ENCODE data around the gene RUNX1. TPM values are rescaled to one million over a fixed set of nuclear protein-coding genes. Genes with fewer than 3 reads are reported as not detected.
A peak's percentile ranks its signal among the peaks of the same experiment; 100 is the strongest.

The RUNX1 gene
- total and polyA plus RNA-seq, 2 donors (not counting 1 experiment from before 2014, with no cell fraction given) = 26.3 to 73.0 TPM

DNA sequence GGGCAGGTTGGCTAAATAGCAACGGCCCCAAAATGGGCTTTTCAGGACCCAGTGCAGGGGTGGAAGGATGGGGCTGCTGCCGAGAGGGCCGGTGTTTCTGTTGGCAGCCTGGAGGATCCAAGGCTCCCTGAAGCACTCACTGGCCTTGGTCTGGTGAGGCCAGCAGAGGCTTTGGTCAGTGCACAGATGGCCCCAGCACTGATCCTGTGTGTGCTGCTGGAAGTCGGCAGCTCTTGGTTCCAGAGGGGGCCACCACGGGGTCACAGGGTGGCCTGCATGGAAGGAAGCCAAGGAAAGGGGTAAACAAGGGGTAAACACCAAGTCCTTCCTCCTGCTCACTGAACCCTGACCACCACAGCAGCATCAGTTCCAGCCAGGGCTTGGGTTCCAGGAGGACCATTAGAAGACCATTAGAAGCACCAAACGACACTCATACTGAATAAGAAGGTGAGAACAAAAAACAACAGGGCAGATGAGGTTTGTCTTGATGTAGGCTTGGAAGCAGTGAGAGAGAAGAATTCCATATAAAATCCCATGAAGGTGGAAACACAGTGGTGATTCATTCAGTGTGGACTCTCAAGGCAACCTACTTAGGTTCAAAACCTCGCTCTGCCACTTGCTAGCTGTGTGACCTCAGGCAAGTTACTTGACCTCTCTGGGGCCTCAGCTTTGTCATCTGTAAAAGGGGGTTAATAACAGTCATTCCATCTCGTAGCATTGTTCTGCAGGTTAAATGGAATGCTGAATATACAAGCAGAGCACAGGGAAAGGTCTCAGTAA, 184.5 kb downstream of the RUNX1 start:
- POLR2A ChIA-PET = interaction anchor here (0.6 to 2.9 kb wide), 4 partner anchors 19 to 1069 kb away, joined by 3 to 18 read pairs (median 12); no protein-coding TSS in a partner anchor
- CTCF ChIA-PET = interaction anchor here (1.2 to 3.9 kb wide), 7 partner anchors 8 to 536 kb away, joined by 3 to 17 read pairs (median 8); no protein-coding TSS in a partner anchor
- no peaks in the 10 kb centered on the region for H3K27me3 Mint-ChIP-seq
- H3K4me2 ChIP-seq (replicated peaks; ENCODE audit: low read depth, low read length, poor library complexity, severe bottlenecking) = no peak overlapping the region
- peaks cover 24 to 27% of the 10 kb centered on the region in 2 donors for H3K4me1 ChIP-seq (ENCODE audit: control insufficient read depth in 2 of 2, insufficient read depth in 2 of 2, low read length in 2 of 2)
- no peak overlapping the region for H3K27ac ChIP-seq (ENCODE audit: low read length in 2 of 2)
- H2AFZ ChIP-seq (ENCODE audit: insufficient read depth, low read depth, low read length, poor library complexity, severe bottlenecking) = no peak overlapping the region
- H3K9me3 Mint-ChIP-seq (ENCODE audit: insufficient read depth) = no peaks in the 10 kb centered on the region
- H3K36me3 ChIP-seq (replicated peaks in 1 of 2; ENCODE audit: control extremely low read depth in 1 of 2, control insufficient read depth in 1 of 2, extremely low read depth in 1 of 2, insufficient read depth in 2 of 2, low read length in 1 of 2) = peaks cover 0 to 37% of the 10 kb centered on the region in 2 experiments
- WGBS (ENCODE audit: insufficient coverage) = 97% methylated on average over 6 of the region's 8 CpGs
- DNase-seq (no peak), ATAC-seq (ENCODE audit: low read depth) (no peak)
- H3K79me2 ChIP-seq (ENCODE audit: control insufficient read depth, insufficient read depth, low read length) = peaks cover 27% of the 10 kb centered on the region
- peaks cover 58% of the 10 kb centered on the region for H4K20me1 ChIP-seq (ENCODE audit: control insufficient read depth, insufficient read depth, low read length, poor library complexity, severe bottlenecking)
- peaks cover 35% of the 10 kb centered on the region for H3K4me1 Mint-ChIP-seq
- no peaks in the 10 kb centered on the region for H3K27me3 ChIP-seq (replicated peaks in 1 of 4; ENCODE audit: control extremely low read depth in 1 of 4, control insufficient read depth in 3 of 4, insufficient read depth in 4 of 4, low read length in 3 of 4)
- no peak overlapping the region for H3K4me3 ChIP-seq (ENCODE audit: control extremely low read depth in 1 of 5, extremely low read depth in 1 of 5, insufficient read depth in 1 of 5, low read depth in 2 of 5, low read length in 4 of 5)
- peak overlapping the region; percentile 69 for H3K4me3 Mint-ChIP-seq
- H3K9me3 ChIP-seq (ENCODE audit: control extremely low read depth in 1 of 3, control insufficient read depth in 2 of 3, insufficient read depth in 1 of 3, low read length in 2 of 3) = no peaks in the 10 kb centered on the region
- H3K9ac ChIP-seq (ENCODE audit: low read length) = no peak overlapping the region
- TF ChIP-seq EZH2 (IDR thresholded peaks at IDR 0.05; ENCODE audit: borderline replicate concordance, insufficient read depth, low read depth, low read length, poor library complexity, severe bottlenecking) = no peak
- TF ChIP-seq, protein P1, sequence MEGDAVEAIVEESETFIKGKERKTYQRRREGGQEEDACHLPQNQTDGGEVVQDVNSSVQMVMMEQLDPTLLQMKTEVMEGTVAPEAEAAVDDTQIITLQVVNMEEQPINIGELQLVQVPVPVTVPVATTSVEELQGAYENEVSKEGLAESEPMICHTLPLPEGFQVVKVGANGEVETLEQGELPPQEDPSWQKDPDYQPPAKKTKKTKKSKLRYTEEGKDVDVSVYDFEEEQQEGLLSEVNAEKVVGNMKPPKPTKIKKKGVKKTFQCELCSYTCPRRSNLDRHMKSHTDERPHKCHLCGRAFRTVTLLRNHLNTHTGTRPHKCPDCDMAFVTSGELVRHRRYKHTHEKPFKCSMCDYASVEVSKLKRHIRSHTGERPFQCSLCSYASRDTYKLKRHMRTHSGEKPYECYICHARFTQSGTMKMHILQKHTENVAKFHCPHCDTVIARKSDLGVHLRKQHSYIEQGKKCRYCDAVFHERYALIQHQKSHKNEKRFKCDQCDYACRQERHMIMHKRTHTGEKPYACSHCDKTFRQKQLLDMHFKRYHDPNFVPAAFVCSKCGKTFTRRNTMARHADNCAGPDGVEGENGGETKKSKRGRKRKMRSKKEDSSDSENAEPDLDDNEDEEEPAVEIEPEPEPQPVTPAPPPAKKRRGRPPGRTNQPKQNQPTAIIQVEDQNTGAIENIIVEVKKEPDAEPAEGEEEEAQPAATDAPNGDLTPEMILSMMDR (IDR thresholded peaks at IDR 0.05) = no peak
- intact Hi-C loops (cut with micrococcal nuclease) = loop anchor here (1.0 to 5.0 kb wide), 3 partner anchors 7 to 363 kb away; partner anchors contain the start of gene RUNX1
- no peak overlapping the region for H3K27ac Mint-ChIP-seq

DNA sequence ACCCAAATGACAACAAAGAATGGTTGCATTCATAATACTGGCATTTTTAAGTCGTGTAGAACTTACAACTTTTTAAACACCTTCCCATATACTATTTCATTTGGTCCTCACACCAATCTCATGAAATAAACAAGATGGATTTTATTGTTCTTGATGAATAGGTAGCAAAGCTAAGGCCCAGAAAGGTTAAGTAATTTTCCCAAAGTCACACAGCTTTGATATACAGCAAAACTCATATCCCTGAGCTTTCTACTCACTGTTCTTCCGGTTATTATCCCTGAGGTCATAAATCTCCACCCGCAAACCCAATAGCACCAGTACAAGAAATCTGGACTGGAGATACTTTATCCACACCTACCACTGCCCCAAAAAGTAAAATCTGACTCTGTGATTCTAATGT, 186.2 kb downstream of the RUNX1 start:
- Mint-ChIP-seq H3K27me3 (no peaks in the 10 kb centered on the region), H3K9me3 (ENCODE audit: insufficient read depth) (no peaks in the 10 kb centered on the region), H3K4me1 (peaks cover 48% of the 10 kb centered on the region), H3K4me3 (no peak overlapping the region), H3K27ac (no peak overlapping the region)
- TF ChIP-seq, protein P1 (IDR thresholded peaks at IDR 0.05) = no peak
- TF ChIP-seq EZH2 (IDR thresholded peaks at IDR 0.05; ENCODE audit: borderline replicate concordance, insufficient read depth, low read depth, low read length, poor library complexity, severe bottlenecking) = no peak
- ChIA-PET POLR2A (no interaction called here), CTCF (interaction anchor here (0.9 kb wide), 1 partner anchor 17 kb away, joined by 6 read pairs; no protein-coding TSS in a partner anchor)
- H3K4me3 ChIP-seq (ENCODE audit: control extremely low read depth in 1 of 5, extremely low read depth in 1 of 5, insufficient read depth in 1 of 5, low read depth in 2 of 5, low read length in 4 of 5) = no peak overlapping the region
- H3K27me3 ChIP-seq (replicated peaks in 1 of 4; ENCODE audit: control extremely low read depth in 1 of 4, control insufficient read depth in 3 of 4, insufficient read depth in 4 of 4, low read length in 3 of 4) = no peaks in the 10 kb centered on the region
- no peak for ATAC-seq (ENCODE audit: low read depth)
- peaks cover 45% of the 10 kb centered on the region for H4K20me1 ChIP-seq (ENCODE audit: control insufficient read depth, insufficient read depth, low read length, poor library complexity, severe bottlenecking)
- peaks cover 35 to 40% of the 10 kb centered on the region in 2 donors for H3K4me1 ChIP-seq (ENCODE audit: control insufficient read depth in 2 of 2, insufficient read depth in 2 of 2, low read length in 2 of 2)
- H3K36me3 ChIP-seq (replicated peaks in 1 of 2; ENCODE audit: control extremely low read depth in 1 of 2, control insufficient read depth in 1 of 2, extremely low read depth in 1 of 2, insufficient read depth in 2 of 2, low read length in 1 of 2) = peaks cover 0 to 40% of the 10 kb centered on the region in 2 experiments
- peaks cover 27% of the 10 kb centered on the region for H3K79me2 ChIP-seq (ENCODE audit: control insufficient read depth, insufficient read depth, low read length)
- intact Hi-C loops (cut with micrococcal nuclease) = no loop called here
- H3K9me3 ChIP-seq (ENCODE audit: control extremely low read depth in 1 of 3, control insufficient read depth in 2 of 3, insufficient read depth in 1 of 3, low read length in 2 of 3) = no peaks in the 10 kb centered on the region
- no peak overlapping the region for H3K9ac ChIP-seq (ENCODE audit: low read length)
- no peak overlapping the region for H3K4me2 ChIP-seq (replicated peaks; ENCODE audit: low read depth, low read length, poor library complexity, severe bottlenecking)
- H2AFZ ChIP-seq (ENCODE audit: insufficient read depth, low read depth, low read length, poor library complexity, severe bottlenecking) = no peak overlapping the region
- H3K27ac ChIP-seq (ENCODE audit: low read length in 2 of 2) = no peak overlapping the region
- no peak for DNase-seq
- 100% methylated on average over 2 of the region's 3 CpGs for WGBS (ENCODE audit: insufficient coverage)

All from B cell (primary cell).